ENCODE measurements around the gene FRS2. TPM values are rescaled to one million over a fixed set of nuclear protein-coding genes. Genes with fewer than 3 reads are reported as not detected.

FRS2 gene
- polyA plus RNA-seq, 1 experiment, result 16.6 TPM

DNA sequence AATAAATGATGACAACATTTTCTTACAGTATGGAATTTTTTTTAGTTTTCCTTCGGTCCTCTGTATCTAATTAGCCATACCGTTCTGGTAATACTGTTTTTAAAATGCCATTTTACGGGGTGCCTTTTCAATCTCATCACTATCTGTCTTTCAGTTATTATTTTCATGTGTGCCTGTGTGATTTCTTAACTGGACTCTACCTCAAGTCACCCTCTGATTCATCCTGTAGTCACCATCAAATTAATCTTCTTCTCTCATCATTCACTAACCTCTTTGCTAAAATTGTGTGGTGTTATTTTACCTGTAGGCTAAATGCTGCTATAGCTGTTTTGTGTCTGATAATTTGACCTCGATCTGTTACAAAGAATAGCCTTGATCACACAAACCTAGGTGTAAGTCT is 99.0 kb downstream of the FRS2 start:
- CTCF ChIA-PET, result interaction anchor here (0.7 to 3.5 kb wide), 10 partner anchors 11 to 211 kb away, joined by 3 to 24 read pairs (median 4); partner anchors contain the start of gene CCT2
- POLR2A ChIA-PET, result no interaction called here
- no peak overlapping the region for H3K4me3 ChIP-seq (ENCODE audit: low read depth, low read length)
- DNase-seq (ENCODE audit: low read depth), result peak; percentile 31
- peaks cover 1% of the 10 kb centered on the region for H3K36me3 ChIP-seq (ENCODE audit: control insufficient read depth, insufficient read depth, low read length)
- TF ChIP-seq, protein P1, sequence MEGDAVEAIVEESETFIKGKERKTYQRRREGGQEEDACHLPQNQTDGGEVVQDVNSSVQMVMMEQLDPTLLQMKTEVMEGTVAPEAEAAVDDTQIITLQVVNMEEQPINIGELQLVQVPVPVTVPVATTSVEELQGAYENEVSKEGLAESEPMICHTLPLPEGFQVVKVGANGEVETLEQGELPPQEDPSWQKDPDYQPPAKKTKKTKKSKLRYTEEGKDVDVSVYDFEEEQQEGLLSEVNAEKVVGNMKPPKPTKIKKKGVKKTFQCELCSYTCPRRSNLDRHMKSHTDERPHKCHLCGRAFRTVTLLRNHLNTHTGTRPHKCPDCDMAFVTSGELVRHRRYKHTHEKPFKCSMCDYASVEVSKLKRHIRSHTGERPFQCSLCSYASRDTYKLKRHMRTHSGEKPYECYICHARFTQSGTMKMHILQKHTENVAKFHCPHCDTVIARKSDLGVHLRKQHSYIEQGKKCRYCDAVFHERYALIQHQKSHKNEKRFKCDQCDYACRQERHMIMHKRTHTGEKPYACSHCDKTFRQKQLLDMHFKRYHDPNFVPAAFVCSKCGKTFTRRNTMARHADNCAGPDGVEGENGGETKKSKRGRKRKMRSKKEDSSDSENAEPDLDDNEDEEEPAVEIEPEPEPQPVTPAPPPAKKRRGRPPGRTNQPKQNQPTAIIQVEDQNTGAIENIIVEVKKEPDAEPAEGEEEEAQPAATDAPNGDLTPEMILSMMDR (IDR thresholded peaks at IDR 0.05; ENCODE audit: insufficient read depth, low read depth, low read length), result no peak
- H3K27me3 ChIP-seq (ENCODE audit: control insufficient read depth, insufficient read depth, low read length), result no peaks in the 10 kb centered on the region

DNA sequence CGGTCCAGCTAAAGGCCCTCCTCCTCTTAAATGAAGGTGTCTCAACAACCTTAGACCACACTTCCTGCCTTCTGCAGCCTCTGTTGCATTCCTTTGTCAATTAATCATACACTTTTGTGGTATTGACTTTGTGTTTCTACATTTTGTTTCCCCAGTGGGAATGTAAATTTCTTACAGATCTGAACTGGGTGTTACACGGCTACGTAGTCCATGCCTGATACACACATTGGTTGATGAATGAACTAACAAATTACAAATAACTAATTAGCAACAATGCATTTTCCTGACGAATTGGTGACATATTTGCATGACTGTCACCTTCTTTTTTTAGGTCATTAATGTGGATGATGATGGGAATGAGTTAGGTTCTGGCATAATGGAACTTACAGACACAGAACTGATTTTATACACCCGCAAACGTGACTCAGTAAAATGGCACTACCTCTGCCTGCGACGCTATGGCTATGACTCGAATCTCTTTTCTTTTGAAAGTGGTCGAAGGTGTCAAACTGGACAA is 99.9 kb downstream of the FRS2 start:
- CTCF ChIA-PET, result interaction anchor here (0.7 to 3.5 kb wide), 19 partner anchors 8 to 213 kb away, joined by 3 to 24 read pairs (median 4); partner anchors contain the start of genes CCT2 and FRS2
- TF ChIP-seq, protein P1 (IDR thresholded peaks at IDR 0.05; ENCODE audit: insufficient read depth, low read depth, low read length), result no peak
- no peaks in the 10 kb centered on the region for H3K27me3 ChIP-seq (ENCODE audit: control insufficient read depth, insufficient read depth, low read length)
- POLR2A ChIA-PET, result no interaction called here
- H3K4me3 ChIP-seq (ENCODE audit: low read depth, low read length), result no peak overlapping the region
- peak; percentile 55 for DNase-seq (ENCODE audit: low read depth)
- H3K36me3 ChIP-seq (ENCODE audit: control insufficient read depth, insufficient read depth, low read length), result peaks cover 4% of the 10 kb centered on the region

DNA sequence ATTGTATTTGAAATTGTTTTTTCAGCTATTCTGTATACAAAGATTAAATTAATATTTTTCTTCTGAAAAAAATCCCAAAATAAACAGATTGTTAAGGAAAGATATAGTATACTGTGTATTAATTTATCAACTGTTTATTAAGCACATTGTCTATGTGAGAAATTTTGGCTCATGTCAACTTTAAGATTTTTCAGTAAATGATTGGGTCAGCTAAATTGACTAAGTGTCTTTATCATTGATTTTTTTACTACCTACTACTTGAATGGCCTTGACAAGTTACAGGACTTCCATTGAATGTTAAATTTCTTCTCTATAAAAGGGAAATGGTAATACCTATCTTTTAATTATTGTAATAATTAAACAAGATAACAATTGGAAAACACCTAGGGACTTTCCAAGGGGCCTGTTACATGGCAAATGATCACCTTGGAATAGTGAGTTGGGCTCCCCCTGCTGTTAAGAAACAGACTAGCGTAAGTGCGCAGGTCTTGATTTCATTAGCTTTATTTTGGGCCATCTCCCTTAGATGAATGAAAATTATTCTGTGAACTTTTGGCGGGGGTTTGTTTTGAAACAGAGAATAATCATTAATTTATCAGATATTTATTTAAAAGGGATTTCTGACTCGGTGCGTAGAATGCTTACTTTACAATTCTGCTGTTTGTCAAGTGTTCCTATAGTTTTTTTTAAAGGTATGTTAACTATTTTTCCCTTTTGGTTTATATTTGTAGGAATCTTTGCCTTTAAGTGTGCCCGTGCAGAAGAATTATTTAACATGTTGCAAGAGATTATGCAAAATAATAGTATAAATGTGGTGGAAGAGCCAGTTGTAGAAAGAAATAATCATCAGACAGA is 100.6 kb downstream of the FRS2 start:
- TF ChIP-seq, protein P1 (IDR thresholded peaks at IDR 0.05; ENCODE audit: insufficient read depth, low read depth, low read length), result peak; percentile 66
- Histone ChIP-seq H3K27me3 (ENCODE audit: control insufficient read depth, insufficient read depth, low read length) (no peaks in the 10 kb centered on the region), H3K4me3 (ENCODE audit: low read depth, low read length) (no peak overlapping the region), H3K36me3 (ENCODE audit: control insufficient read depth, insufficient read depth, low read length) (peaks cover 3% of the 10 kb centered on the region)
- DNase-seq (ENCODE audit: low read depth), result no peak
- ChIA-PET POLR2A (no interaction called here), CTCF (interaction anchor here (0.9 to 3.5 kb wide), 20 partner anchors 8 to 213 kb away, joined by 3 to 24 read pairs (median 4); partner anchors contain the start of genes CCT2 and FRS2)

DNA sequence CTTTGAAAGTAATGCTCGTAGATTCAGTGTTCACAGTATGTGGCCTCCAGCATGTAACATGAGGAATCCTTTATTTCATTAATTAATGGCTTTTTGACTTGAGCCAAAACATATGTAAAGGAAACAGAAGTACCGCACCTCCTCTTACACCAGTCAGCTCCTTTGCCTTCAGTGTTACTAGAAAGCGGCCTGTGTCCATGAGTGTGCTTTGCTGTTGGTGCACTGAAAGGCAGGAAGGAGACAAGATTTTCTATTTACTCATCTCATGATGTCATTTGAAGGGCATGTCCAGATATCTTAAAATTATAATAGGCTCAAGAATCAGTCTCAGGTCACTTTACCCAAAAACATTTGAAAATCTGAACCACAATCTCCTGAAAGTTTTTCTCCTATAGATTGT is 105.2 kb downstream of the FRS2 start:
- DNase-seq (ENCODE audit: low read depth), result no peak
- CTCF ChIA-PET, result no interaction called here
- TF ChIP-seq, protein P1 (IDR thresholded peaks at IDR 0.05; ENCODE audit: insufficient read depth, low read depth, low read length), result no peak
- POLR2A ChIA-PET, result no interaction called here
- Histone ChIP-seq H3K36me3 (ENCODE audit: control insufficient read depth, insufficient read depth, low read length) (peaks cover 3% of the 10 kb centered on the region), H3K27me3 (ENCODE audit: control insufficient read depth, insufficient read depth, low read length) (no peaks in the 10 kb centered on the region), H3K4me3 (ENCODE audit: low read depth, low read length) (no peak overlapping the region)

DNA sequence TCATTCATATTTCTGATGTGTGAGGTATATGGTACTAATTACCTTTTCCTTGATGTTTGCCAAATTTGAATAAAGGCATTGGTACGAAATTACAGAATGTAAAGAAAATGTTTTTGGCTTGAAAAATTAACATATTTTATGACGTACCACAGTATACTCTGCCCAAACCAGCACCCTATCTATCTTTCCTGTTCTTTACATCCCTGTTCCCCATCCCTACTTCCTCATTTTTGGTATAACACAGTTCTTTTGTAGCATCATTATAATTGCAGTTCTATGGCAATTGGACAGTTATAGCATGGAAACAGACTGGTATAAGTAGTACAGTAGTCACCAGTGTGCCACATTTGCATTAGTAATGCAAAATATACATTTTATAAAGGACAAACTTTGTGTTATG is 108.1 kb downstream of the FRS2 start:
- Histone ChIP-seq H3K4me3 (ENCODE audit: low read depth, low read length) (no peak overlapping the region), H3K27me3 (ENCODE audit: control insufficient read depth, insufficient read depth, low read length) (no peaks in the 10 kb centered on the region), H3K36me3 (ENCODE audit: control insufficient read depth, insufficient read depth, low read length) (peaks cover 3% of the 10 kb centered on the region; the same call in 1 of the 2 replicates)
- DNase-seq (ENCODE audit: low read depth), result no peak
- ChIA-PET POLR2A (no interaction called here), CTCF (no interaction called here)
- TF ChIP-seq, protein P1 (IDR thresholded peaks at IDR 0.05; ENCODE audit: insufficient read depth, low read depth, low read length), result no peak
